Brain pericyte (primary cell): ENCODE measurements around the gene HBA2.
"Not testable (repeated sequence)": the region's sequence is repeated elsewhere in the genome, so short reads cannot be mapped to it uniquely, and the experiment has no call there.

Source experiments
- DNase-seq: peaks from one replicate; pipeline ENCODE4 v3.0.0-alpha.2; 2012; ENCODE audit warnings: low read depth, low spot score

Gene HBA2

DNA sequence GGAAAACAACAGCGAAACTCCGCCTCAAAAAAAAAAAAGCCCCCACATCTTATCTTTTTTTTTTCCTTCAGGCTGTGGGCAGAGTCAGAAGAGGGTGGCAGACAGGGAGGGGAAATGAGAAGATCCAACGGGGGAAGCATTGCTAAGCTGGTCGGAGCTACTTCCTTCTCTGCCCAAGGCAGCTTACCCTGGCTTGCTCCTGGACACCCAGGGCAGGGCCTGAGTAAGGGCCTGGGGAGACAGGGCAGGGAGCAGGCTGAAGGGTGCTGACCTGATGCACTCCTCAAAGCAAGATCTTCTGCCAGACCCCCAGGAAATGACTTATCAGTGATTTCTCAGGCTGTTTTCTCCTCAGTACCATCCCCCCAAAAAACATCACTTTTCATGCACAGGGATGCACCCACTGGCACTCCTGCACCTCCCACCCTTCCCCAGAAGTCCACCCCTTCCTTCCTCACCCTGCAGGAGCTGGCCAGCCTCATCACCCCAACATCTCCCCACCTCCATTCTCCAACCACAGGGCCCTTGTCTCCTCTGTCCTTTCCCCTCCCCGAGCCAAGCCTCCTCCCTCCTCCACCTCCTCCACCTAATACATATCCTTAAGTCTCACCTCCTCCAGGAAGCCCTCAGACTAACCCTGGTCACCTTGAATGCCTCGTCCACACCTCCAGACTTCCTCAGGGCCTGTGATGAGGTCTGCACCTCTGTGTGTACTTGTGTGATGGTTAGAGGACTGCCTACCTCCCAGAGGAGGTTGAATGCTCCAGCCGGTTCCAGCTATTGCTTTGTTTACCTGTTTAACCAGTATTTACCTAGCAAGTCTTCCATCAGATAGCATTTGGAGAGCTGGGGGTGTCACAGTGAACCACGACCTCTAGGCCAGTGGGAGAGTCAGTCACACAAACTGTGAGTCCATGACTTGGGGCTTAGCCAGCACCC, 2.6 kb downstream of the HBA2 start:
- DNase-seq: no peak

- DNase-seq: not testable (repeated sequence)
Measured at GRCh38 chr16:176006-176405, 3.3 kb downstream of the HBA2 start.

DNA sequence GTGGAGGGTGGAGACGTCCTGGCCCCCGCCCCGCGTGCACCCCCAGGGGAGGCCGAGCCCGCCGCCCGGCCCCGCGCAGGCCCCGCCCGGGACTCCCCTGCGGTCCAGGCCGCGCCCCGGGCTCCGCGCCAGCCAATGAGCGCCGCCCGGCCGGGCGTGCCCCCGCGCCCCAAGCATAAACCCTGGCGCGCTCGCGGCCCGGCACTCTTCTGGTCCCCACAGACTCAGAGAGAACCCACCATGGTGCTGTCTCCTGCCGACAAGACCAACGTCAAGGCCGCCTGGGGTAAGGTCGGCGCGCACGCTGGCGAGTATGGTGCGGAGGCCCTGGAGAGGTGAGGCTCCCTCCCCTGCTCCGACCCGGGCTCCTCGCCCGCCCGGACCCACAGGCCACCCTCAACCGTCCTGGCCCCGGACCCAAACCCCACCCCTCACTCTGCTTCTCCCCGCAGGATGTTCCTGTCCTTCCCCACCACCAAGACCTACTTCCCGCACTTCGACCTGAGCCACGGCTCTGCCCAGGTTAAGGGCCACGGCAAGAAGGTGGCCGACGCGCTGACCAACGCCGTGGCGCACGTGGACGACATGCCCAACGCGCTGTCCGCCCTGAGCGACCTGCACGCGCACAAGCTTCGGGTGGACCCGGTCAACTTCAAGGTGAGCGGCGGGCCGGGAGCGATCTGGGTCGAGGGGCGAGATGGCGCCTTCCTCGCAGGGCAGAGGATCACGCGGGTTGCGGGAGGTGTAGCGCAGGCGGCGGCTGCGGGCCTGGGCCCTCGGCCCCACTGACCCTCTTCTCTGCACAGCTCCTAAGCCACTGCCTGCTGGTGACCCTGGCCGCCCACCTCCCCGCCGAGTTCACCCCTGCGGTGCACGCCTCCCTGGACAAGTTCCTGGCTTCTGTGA, 4.1 kb downstream of the HBA2 start, which contains the start of gene HBA1:
Gene HBA1 (plus strand): TSS at position 204 of the 906 bp plus-strand sequence. CDS start 37 bp downstream, at position 241.
- DNase-seq: not testable (repeated sequence)

DNA sequence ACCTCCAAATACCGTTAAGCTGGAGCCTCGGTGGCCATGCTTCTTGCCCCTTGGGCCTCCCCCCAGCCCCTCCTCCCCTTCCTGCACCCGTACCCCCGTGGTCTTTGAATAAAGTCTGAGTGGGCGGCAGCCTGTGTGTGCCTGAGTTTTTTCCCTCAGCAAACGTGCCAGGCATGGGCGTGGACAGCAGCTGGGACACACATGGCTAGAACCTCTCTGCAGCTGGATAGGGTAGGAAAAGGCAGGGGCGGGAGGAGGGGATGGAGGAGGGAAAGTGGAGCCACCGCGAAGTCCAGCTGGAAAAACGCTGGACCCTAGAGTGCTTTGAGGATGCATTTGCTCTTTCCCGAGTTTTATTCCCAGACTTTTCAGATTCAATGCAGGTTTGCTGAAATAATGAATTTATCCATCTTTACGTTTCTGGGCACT, 4.7 kb downstream of the HBA2 start:
- DNase-seq: no peak

GRCh38 chr16:177981-178667, 5.4 kb downstream of the HBA2 start:
- no peak for DNase-seq

- DNase-seq: no peak
Measured at GRCh38 chr16:178668-179015, 6.0 kb downstream of the HBA2 start.

- no peak for DNase-seq
Measured at GRCh38 chr16:179211-180092, 6.8 kb downstream of the HBA2 start.

- DNase-seq: no peak
Measured at GRCh38 chr16:180101-180675, 7.5 kb downstream of the HBA2 start, which contains the start of gene HBQ1. TSS of gene HBQ1 (plus strand) at chr16:180459. CDS start at chr16:180487, 28 bp downstream.

DNA sequence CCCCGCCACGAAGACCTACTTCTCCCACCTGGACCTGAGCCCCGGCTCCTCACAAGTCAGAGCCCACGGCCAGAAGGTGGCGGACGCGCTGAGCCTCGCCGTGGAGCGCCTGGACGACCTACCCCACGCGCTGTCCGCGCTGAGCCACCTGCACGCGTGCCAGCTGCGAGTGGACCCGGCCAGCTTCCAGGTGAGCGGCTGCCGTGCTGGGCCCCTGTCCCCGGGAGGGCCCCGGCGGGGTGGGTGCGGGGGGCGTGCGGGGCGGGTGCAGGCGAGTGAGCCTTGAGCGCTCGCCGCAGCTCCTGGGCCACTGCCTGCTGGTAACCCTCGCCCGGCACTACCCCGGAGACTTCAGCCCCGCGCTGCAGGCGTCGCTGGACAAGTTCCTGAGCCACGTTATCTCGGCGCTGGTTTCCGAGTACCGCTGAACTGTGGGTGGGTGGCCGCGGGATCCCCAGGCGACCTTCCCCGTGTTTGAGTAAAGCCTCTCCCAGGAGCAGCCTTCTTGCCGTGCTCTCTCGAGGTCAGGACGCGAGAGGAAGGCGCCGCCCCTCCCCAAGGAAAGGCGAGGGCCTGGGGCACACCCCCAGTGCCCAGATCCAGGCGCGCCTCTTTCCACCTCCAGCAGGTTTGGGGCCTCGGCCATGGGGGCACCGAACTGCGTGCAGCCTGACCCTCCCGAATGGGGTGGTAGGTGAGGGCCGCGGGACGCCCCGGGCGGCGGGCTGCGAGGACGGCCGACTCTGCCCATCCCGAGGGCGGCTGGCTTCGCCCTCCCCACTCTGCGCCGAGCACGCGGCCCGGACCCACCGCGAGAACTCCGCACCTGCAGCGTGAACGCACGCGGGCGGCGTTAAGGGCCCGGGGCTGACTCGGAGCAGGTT, 8.2 kb downstream of the HBA2 start:
- no peak for DNase-seq

- DNase-seq: no peak
Measured at GRCh38 chr16:181565-182021, 8.9 kb downstream of the HBA2 start.

DNA sequence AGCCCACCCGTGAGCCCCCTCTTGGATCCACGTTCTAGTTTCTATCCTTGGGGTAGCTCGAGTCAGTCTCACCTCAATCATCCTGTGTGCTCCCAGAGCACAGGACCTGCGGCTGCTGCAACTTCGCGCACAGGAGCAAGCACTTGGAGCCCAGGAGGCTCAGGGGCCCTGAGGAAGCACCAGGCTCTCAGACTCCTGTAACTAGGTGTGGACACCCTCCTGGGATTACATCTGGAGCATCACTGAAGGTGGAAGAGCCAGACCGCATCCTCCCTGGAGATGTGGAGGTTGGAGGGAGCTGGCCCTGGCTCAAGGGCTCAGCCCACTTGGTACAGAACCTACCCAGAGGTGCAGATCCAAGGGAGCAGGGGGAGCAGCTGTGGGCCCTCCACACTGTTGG, 10.3 kb downstream of the HBA2 start:
- no peak for DNase-seq

- no peak for DNase-seq
Measured at GRCh38 chr16:185213-185612, 12.5 kb downstream of the HBA2 start.

GRCh38 chr16:185691-186090, 13.0 kb downstream of the HBA2 start:
- no peak for DNase-seq

GRCh38 chr16:187330-187729, 14.7 kb downstream of the HBA2 start:
- no peak for DNase-seq

DNA sequence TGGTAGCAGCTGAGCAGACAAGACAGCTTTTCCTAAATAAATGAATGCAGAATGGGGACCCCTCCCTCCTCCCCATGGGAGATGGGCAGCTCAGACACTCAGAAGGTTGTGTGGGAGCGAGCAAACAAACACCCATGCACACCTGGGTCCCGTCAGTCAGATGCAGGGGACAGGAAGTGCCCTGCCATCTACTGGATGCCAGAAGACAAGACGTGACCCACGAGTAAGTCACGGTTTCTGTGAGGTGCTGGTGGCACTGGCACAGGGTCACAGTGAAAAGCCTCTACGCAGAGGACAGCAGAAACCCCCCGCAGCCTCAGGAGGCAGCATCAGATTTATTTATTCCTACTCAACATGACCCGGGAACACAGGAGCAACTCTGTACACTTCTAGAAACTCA, 16.0 kb downstream of the HBA2 start:
- DNase-seq: no peak

GRCh38 chr16:189604-190186, 17.0 kb downstream of the HBA2 start:
- DNase-seq: no peak

DNA sequence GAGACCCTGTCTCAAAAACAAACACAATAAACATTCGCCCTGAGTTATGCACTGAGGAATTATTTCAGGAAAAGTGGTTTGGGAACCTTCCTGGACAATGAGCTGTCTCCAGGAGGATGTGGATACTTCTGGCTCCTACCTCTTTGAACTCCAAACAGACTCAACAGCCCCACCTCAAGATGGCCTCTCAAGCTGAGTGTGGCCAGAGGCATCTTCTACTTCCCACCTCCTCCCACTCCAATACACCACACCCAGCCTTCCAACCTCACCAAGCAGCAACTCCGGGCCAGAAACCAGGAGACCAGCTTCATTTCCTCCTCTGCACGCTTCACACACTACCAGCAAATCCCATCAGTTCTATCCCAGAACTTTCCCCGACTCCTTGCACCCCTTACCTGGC, 19.2 kb downstream of the HBA2 start:
- DNase-seq: no peak

GRCh38 chr16:192686-193085, 20.0 kb downstream of the HBA2 start:
- DNase-seq: no peak

GRCh38 chr16:193441-193840, 20.8 kb downstream of the HBA2 start:
- no peak for DNase-seq
